Chondrocyte (in vitro differentiated cells): ENCODE measurements around the gene H2BK1. TPM values are rescaled to one million over a fixed set of nuclear protein-coding genes. Genes with fewer than 3 reads are reported as not detected.
A peak's percentile ranks its signal among the peaks of the same experiment; 100 is the strongest.

Experiments used
- DNase-seq: peaks from one replicate; pipeline ENCODE4 v3.0.0; 2021; ENCODE audit warnings: mixed read lengths, low spot score
- H3K27ac Mint-ChIP-seq: one replicate; pipeline ENCODE4 v1.8.0; 2021; ENCODE audit warnings: mild to moderate bottlenecking, moderate library complexity, mixed read lengths; ENCODE audit not compliant: unreplicated experiment
- H3K27me3 Mint-ChIP-seq: 2 replicates; pipeline ENCODE4 v1.8.0; 2021; ENCODE audit warnings: low read depth, mixed read lengths
- H3K36me3 Mint-ChIP-seq: 2 replicates; pipeline ENCODE4 v1.8.0; 2021; ENCODE audit warnings: low read depth, mixed read lengths
- H3K4me1 Mint-ChIP-seq: 2 replicates; pipeline ENCODE4 v1.8.0; 2021; ENCODE audit warnings: low read depth, mild to moderate bottlenecking, mixed read lengths
- H3K4me3 Mint-ChIP-seq: one replicate; pipeline ENCODE4 v1.8.0; 2021; ENCODE audit warnings: mild to moderate bottlenecking, moderate library complexity, mixed read lengths; ENCODE audit not compliant: unreplicated experiment
- H3K9me3 Mint-ChIP-seq: 2 replicates; pipeline ENCODE4 v1.8.0; 2021; ENCODE audit warnings: low read depth, mixed read lengths
- CTCF ChIP-seq: fragments of 200-600 bp; sonication (generic); IDR thresholded peaks from 2 replicates; pipeline ENCODE4 v1.5.0; 2021; ENCODE audit warnings: antibody characterized with exemption, mild to moderate bottlenecking, moderate library complexity
- total RNA-seq: library from RNA; stranded (reverse); gene quantifications from 3 replicates; pipeline ENCODE4 v1.2.1, GENCODE V29; 2021

The H2BK1 gene
- total RNA-seq, 1 donor from 2014 or later = not detected

DNA sequence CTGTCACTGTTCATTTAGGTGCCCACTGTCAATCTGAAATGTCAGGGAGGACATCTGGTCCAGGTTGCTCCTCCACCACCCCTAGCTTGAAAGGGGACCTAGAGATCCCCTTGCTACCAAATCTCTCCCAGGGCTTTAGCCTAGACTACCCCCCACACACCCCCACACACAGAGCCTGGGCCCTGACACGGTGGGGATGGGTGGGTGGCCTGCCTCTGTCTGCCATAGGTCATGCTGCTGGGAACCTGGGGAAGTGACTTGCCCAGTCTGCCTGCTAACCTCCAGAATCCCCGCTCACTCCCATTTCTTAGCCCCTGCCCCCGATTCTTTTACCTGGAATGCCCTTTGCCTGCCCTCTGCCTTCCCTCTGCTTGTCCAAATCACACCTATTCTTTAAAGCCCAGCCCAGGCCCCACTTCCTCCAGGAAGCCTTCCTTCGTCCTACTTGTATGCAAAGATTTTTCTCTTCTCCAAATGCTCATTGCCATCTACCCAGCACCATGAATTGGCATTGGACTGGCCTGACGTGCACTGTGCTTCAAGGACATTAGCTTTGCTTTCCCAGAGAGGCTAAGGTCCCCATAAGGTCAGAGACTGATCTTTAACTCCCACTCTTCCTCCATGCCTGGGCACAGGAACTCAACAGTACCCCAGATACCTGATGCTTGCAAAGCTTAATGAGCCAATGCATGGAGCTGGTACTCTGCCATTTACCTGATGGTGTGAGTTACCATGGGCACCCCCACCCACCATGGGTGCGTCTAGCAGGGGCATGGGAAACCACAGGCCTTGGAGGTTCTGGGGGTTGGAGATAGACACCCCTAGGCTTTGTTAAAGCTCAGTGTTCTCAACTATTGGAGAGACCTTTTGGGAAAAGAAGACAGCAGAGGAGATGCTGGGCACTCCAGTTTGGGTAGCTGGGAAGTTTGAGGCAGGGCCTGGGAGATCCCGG is 40.2 kb upstream of the H2BK1 start:
- DNase-seq = no peak
- peaks cover 61% of the 10 kb centered on the region for H3K4me1 Mint-ChIP-seq
- peak overlapping the region; percentile 99 for H3K4me3 Mint-ChIP-seq
- H3K9me3 Mint-ChIP-seq = no peaks in the 10 kb centered on the region
- peak overlapping the region; percentile 100 for H3K27ac Mint-ChIP-seq
- no peak for TF ChIP-seq CTCF
- H3K27me3 Mint-ChIP-seq = no peaks in the 10 kb centered on the region
- H3K36me3 Mint-ChIP-seq = peaks cover 2% of the 10 kb centered on the region

GRCh38 chr7:151249732-151250072 is 39.4 kb upstream of the H2BK1 start:
- H3K27ac Mint-ChIP-seq = peak overlapping the region; percentile 100
- no peaks in the 10 kb centered on the region for H3K9me3 Mint-ChIP-seq
- DNase-seq = no peak
- peak overlapping the region; percentile 99 for H3K4me3 Mint-ChIP-seq
- no peaks in the 10 kb centered on the region for H3K27me3 Mint-ChIP-seq
- peaks cover 2% of the 10 kb centered on the region for H3K36me3 Mint-ChIP-seq
- peaks cover 64% of the 10 kb centered on the region for H3K4me1 Mint-ChIP-seq
- no peak for TF ChIP-seq CTCF

DNA sequence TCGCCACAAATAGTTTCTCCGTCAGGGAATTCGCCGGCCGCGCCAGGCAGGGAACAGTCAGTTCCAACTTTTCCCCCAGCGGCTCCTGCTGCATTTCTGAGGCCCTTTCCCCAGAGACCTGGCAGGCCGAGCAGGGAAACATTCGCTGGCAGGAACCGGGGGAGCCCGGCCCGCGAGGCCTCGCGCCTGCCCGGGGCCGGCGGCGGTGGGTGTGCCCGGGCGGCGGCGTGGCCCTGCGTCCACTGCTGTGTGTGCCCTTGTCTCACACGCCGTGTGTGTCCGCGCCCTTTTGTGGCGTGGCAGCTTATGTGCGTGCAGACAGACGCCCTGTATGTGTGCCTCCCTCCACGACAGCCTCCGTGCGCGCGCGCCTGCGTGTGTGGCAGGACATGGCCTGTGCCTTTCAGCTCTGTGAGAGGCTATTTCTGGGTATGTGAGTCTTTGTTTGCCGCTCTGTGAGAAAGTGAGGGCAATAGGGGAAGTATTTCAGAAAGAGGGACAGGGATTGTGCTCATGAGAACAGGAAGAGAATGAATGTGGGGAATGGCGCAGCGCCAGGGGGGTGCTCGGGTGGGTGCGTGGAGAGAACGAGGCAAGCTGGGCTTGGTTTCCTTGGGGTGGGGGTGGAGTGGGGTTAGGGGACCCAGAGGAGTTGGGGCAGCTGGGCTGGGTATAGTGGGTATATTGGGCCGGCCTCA is 38.9 kb upstream of the H2BK1 start:
- H3K27me3 Mint-ChIP-seq = no peaks in the 10 kb centered on the region
- DNase-seq = no peak
- H3K27ac Mint-ChIP-seq = peak overlapping the region; percentile 100
- peak overlapping the region; percentile 99 for H3K4me3 Mint-ChIP-seq
- H3K36me3 Mint-ChIP-seq = peaks cover 2% of the 10 kb centered on the region
- TF ChIP-seq CTCF = no peak
- H3K4me1 Mint-ChIP-seq = peaks cover 68% of the 10 kb centered on the region
- no peaks in the 10 kb centered on the region for H3K9me3 Mint-ChIP-seq

- no peak for DNase-seq
- peaks cover 2% of the 10 kb centered on the region for H3K36me3 Mint-ChIP-seq
Measured at GRCh38 chr7:151248346-151249033, 38.2 kb upstream of the H2BK1 start, which contains the start of gene SMARCD3. TSS of gene SMARCD3 (minus strand) at chr7:151248694. CDS start at chr7:151248562, 132 bp downstream.

More at GRCh38 chr7:151248346-151249033, 38.2 kb upstream of the H2BK1 start, which contains the start of gene SMARCD3:
- Mint-ChIP-seq H3K4me3 (peak within 1 kb of the TSS; percentile 99), H3K27me3 (no peaks in the 10 kb centered on the region), H3K27ac (peak within 1 kb of the TSS; percentile 100), H3K4me1 (peaks cover 74% of the 10 kb centered on the region), H3K9me3 (no peaks in the 10 kb centered on the region)
- no peak for TF ChIP-seq CTCF
